K562 (cell line): Measurements from ENCODE around the gene TESMIN. TPM values are rescaled to one million over a fixed set of nuclear protein-coding genes. Genes with fewer than 3 reads are reported as not detected.

Source experiments
- ATAC-seq: fragments of 200-7000 bp; cut with Tn5 transposase; 3 replicates; pipeline ENCODE4 v1.9.1; 2020; ENCODE audit warnings: moderate library complexity
- BruUV-seq: library from RNA; stranded (reverse); fragments of 400-500 nt; replicated peaks from 2 replicates; lab custom pipeline; 2021; lab: Mats Ljungman, UMichigan
- CTCF ChIA-PET: fragments of 300-600 bp; formaldehyde crosslinking; extraction: SDS; loops from one replicate; lab custom pipeline; 2021; ENCODE audit warnings: low intra/inter-chr PET ratio; lab: Yijun Ruan, JAX
- POLR2A ChIA-PET: fragments of 300-600, 350-650 bp; sonication (Branson Sonifier 250); formaldehyde crosslinking; extraction: SDS; loops from one replicate; lab custom pipeline; 2021; ENCODE audit warnings: antibody characterized with exemption, inconsistent platforms; lab: Yijun Ruan, JAX
- DNase-seq, 4 experiments: peaks; one replicate each; pipeline versions ENCODE4 v3.0.0 to v3.0.0-alpha.2; 2011 to 2018; ENCODE audit warnings: low spot score in 3 of 4, mixed read lengths in 3 of 4; ENCODE audit errors: extremely low read depth in 1 of 4
- FAIRE-seq: peaks from 2 replicates; lab custom pipeline; 2011; peaks lifted over from hg19 to GRCh38; lab: Jason Lieb, UNC
- H2AFZ ChIP-seq: 2 replicates; pipeline ENCODE4 v1.6.0; 2011; ENCODE audit warnings: low read depth, low read length, control low read depth, inconsistent platforms
- H3K27ac ChIP-seq: fragments of 200-600 bp; 3 replicates; pipeline ENCODE4 v1.8.0; 2011; ENCODE audit warnings: low read depth, mild to moderate bottlenecking, control low read depth, inconsistent platforms, low read length, moderate library complexity, mixed read lengths; ENCODE audit errors: extremely low read depth
- H3K27me3 ChIP-seq, 2 experiments: fragments of 300-600 bp in 1 of 2; 2 replicates in 1 of 2; 3 replicates in 1 of 2; pipeline versions ENCODE4 v1.6.0 to v1.8.0; 2011; ENCODE audit warnings: inconsistent platforms in 2 of 2, low read length in 2 of 2, mild to moderate bottlenecking in 1 of 2, mixed read lengths in 1 of 2, moderate library complexity in 1 of 2; ENCODE audit not compliant: control insufficient read depth in 2 of 2, insufficient read depth in 2 of 2
- H3K36me3 ChIP-seq: fragments of 300-600 bp; 3 replicates; pipeline ENCODE4 v1.8.0; 2011; ENCODE audit warnings: mild to moderate bottlenecking, low read length, inconsistent platforms; ENCODE audit not compliant: control insufficient read depth, insufficient read depth
- H3K4me1 ChIP-seq, 2 experiments: fragments of 200-600 bp in 1 of 2; replicated peaks in 1 of 2; 2 replicates in 1 of 2; 3 replicates in 1 of 2; pipeline versions ENCODE4 v1.5.1 to v1.8.0; 2011; ENCODE audit warnings: inconsistent platforms in 2 of 2, low read length in 2 of 2, mild to moderate bottlenecking in 1 of 2, mixed read lengths in 1 of 2, moderate library complexity in 1 of 2; ENCODE audit not compliant: control insufficient read depth in 2 of 2, insufficient read depth in 2 of 2
- H3K4me2 ChIP-seq: 2 replicates; pipeline ENCODE4 v1.6.1; 2011; ENCODE audit warnings: low read length, control low read depth, inconsistent platforms, mixed read lengths; ENCODE audit not compliant: insufficient read depth
- H3K4me3 ChIP-seq: fragments of 200-600 bp; sonication (generic), shearing (Covaris generic); 2 replicates; pipeline ENCODE4 v1.5.1; 2016; ENCODE audit warnings: control low read depth, inconsistent platforms
- H3K79me2 ChIP-seq: fragments of 200-600 bp; 3 replicates; pipeline ENCODE4 v1.8.0; 2011; ENCODE audit warnings: low read length, inconsistent platforms; ENCODE audit not compliant: control insufficient read depth, insufficient read depth
- H3K9ac ChIP-seq, 2 experiments: 2 replicates each; pipeline versions ENCODE4 v1.6.0 to v1.6.1; 2011; ENCODE audit warnings: low read depth in 2 of 2, low read length in 2 of 2, control low read depth in 1 of 2, inconsistent platforms in 1 of 2, mild to moderate bottlenecking in 1 of 2, mixed read lengths in 1 of 2; ENCODE audit not compliant: insufficient read depth in 1 of 2
- H3K9me1 ChIP-seq: one replicate; pipeline ENCODE4 v1.6.0; 2011; ENCODE audit warnings: inconsistent platforms, mild to moderate bottlenecking, low read length, moderate library complexity; ENCODE audit not compliant: control insufficient read depth, insufficient read depth
- H3K9me3 ChIP-seq: replicated peaks from 2 replicates; pipeline ENCODE4 v1.5.1; 2011; ENCODE audit warnings: low read depth, low read length, inconsistent platforms; ENCODE audit not compliant: control insufficient read depth, insufficient read depth
- H4K20me1 ChIP-seq: replicated peaks from 2 replicates; pipeline ENCODE4 v1.6.1; 2011; ENCODE audit warnings: low read length, inconsistent platforms, mixed read lengths; ENCODE audit not compliant: control insufficient read depth, insufficient read depth
- FOXJ3 ChIP-seq: sonication (generic); formaldehyde crosslinking; IDR thresholded peaks from 2 replicates; pipeline ENCODE4 v1.4.0; 2020; ENCODE audit warnings: mild to moderate bottlenecking, missing genetic modification reagents
- NFATC3 ChIP-seq: fragments of 450-650 bp; IDR thresholded peaks from 2 replicates; pipeline ENCODE4 v1.6.1; 2017; ENCODE audit warnings: mild to moderate bottlenecking
- PHTF2 ChIP-seq: fragments of 250-450 bp; sonication (Bioruptor Pico); IDR thresholded peaks from 2 replicates; pipeline ENCODE4 v1.5.0; 2021; ENCODE audit warnings: mild to moderate bottlenecking
- WGBS: fragments of 100-300 bp; shearing (Covaris generic); methylation state at CpG from one replicate; pipeline ENCODE4 v1.1.6; 2016; ENCODE audit warnings: low coverage, mixed read lengths; ENCODE audit not compliant: insufficient coverage; ENCODE audit errors: missing lambda C conversion rate; 5-methylcytosine and 5-hydroxymethylcytosine counted together
- in situ Hi-C: fragments of 300-500 bp; cut with MboI; formaldehyde crosslinking; loops from 4 replicates; pipeline ENCODE4 v1.15.0; 2018; ENCODE audit warnings: inconsistent platforms, mixed read lengths
- intact Hi-C: fragments of 100-400 bp; cut with micrococcal nuclease; formaldehyde crosslinking; loops from 2 replicates; pipeline ENCODE4 v1.14.2; 2022
- polyA plus RNA-seq, 8 experiments: library from polyadenylated mRNA; depleted of rRNA in 4 of 8; stranded (reverse) in 5 of 8; unstranded in 3 of 8; fragments of >200 nt; fragmentation: Nextera tagmentation in 2 of 8; fragmentation: Illumina TruSeq in 1 of 8; extraction: Ambion mirVana in 2 of 8; extraction: Trizol in 1 of 8; gene quantifications; 2 replicates each; pipeline versions ENCODE4 v1.2.1 to v1.2.3, GENCODE V29; 2011 to 2014; ENCODE audit warnings: inconsistent platforms in 1 of 8, missing spikeins in 1 of 8
- total RNA-seq, 7 experiments: library from RNA; depleted of rRNA in 6 of 7; stranded (reverse); fragments of >200 nt in 6 of 7; fragmentation: Illumina TruSeq in 2 of 7; extraction: Trizol in 2 of 7; gene quantifications; 2 replicates each; pipeline versions ENCODE4 v1.2.1 to v1.2.3, GENCODE V29; 2011 to 2021; ENCODE audit warnings: low replicate concordance in 1 of 7
- TF ChIP-seq, protein P1 (sequence below): fragments of 450-650 bp; formaldehyde crosslinking; IDR thresholded peaks from 2 replicates; pipeline ENCODE4 v1.4.0; 2020; ENCODE audit warnings: mild to moderate bottlenecking, mixed read lengths

The TESMIN gene
- total and polyA plus RNA-seq, 9 of the 15 experiments (the other 6 are each of a cell fraction or from before 2014, with no cell fraction given), result 8.9 to 50.5 (median 15.0) TPM

DNA sequence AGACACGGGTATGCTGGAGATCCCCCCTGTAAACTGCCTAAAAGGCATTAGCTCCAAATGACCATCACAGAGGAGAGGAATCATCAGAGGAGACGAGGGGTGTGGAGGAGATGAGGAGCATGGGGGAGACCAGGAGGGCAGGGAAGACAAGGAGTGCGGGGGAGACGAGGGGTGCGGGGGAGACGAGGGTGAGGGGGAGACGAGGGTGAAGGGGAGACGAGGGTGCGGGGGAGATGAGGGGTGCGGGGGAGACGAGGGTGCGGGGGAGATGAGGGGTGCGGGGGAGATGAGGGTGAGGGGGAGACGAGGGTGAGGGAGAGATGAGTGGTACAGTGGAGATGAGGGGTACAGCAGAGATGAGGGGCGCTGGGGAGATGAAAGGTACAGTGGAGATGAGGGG, 84.5 kb downstream of the TESMIN start (continued):
- TF ChIP-seq PHTF2 (CRISPR knock-in tag), result no peak
- no peak for TF ChIP-seq FOXJ3

DNA sequence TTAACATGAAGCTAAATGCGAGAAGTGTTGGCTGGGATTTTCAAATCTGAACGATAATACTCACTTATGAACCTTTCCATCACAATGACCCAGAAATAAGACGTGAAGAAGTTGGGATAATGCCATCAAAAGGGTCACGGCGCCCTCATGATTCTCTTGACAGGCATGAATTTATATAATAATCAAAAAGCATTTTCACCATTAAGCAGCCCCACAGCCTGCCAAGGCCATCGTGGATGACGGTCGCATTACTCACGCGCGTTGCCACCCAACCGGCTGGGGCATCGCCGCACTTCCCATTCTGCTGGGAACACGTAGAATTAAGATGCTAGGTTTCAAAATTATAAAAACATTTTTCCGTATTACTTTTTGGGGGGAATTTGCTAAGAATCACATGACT, 85.9 kb downstream of the TESMIN start:
- H3K27me3 ChIP-seq, result peaks cover 25 to 68% of the 10 kb centered on the region in 2 experiments
- CTCF ChIA-PET, result no interaction called here
- 47% methylated on average over 16 of the region's 16 CpGs for WGBS

More for the DNA sequence above, 85.9 kb downstream of the TESMIN start:
- no peaks in the 10 kb centered on the region; the same call in 1 of the 2 replicates for H4K20me1 ChIP-seq
- no peak overlapping the region for H3K27ac ChIP-seq
- no peaks in the 10 kb centered on the region for H3K79me2 ChIP-seq
- no peaks in the 10 kb centered on the region for H3K36me3 ChIP-seq
- ATAC-seq (no peak), FAIRE-seq (no peak), DNase-seq (no peak)
- in situ Hi-C loops (no loop called here), intact Hi-C loops (no loop called here)
- POLR2A ChIA-PET, result no interaction called here
- no peaks in the 10 kb centered on the region for H3K9me1 ChIP-seq
- peaks cover 0 to 16% of the 10 kb centered on the region in 2 experiments; a peak in 3 of 5 replicates for H3K4me1 ChIP-seq
- H3K9me3 ChIP-seq, result no peaks in the 10 kb centered on the region
- no peak overlapping the region for H3K9ac ChIP-seq
- TF ChIP-seq, protein P1, sequence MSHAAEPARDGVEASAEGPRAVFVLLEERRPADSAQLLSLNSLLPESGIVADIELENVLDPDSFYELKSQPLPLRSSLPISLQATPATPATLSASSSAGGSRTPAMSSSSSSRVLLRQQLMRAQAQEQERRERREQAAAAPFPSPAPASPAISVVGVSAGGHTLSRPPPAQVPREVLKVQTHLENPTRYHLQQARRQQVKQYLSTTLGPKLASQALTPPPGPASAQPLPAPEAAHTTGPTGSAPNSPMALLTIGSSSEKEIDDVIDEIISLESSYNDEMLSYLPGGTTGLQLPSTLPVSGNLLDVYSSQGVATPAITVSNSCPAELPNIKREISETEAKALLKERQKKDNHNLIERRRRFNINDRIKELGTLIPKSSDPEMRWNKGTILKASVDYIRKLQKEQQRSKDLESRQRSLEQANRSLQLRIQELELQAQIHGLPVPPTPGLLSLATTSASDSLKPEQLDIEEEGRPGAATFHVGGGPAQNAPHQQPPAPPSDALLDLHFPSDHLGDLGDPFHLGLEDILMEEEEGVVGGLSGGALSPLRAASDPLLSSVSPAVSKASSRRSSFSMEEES (CRISPR knock-in tag), result 0 out of 2 replicates have a peak, but pooled peaks have one; percentile 2
- TF ChIP-seq NFATC3, result no peak
- BruUV-seq, result no TSS peak
- no peak overlapping the region for H2AFZ ChIP-seq
- H3K4me3 ChIP-seq, result no peak overlapping the region
- no peak overlapping the region for H3K4me2 ChIP-seq
